Measurements from ENCODE around the gene CDC42BPA. TPM values are rescaled to one million over a fixed set of nuclear protein-coding genes. Genes with fewer than 3 reads are reported as not detected.

The CDC42BPA gene
- total RNA-seq, 1 donor = 113 TPM

DNA sequence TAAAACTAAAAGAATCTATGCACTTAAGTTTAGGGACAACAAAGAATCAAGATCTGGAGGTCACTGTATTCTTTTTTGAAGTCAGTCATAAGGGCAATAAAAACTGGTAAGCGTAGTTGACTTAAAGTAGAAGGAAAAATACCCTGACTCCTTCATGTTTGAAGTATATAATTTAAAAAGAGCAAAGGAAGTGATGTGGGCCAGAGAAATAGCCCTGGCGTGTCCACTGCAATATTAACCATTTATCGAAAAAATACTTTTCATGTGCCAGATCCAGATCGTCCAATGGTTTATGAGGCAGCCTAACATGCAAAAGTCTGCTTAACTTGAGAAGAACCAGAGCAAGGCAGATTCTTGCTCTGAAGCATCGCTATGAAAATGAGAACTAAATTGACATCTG, 216.2 kb downstream of the CDC42BPA start:
- H3K4me3 ChIP-seq (ENCODE audit: low read depth, low read length) = no peak overlapping the region
- DNase-seq (ENCODE audit: low read depth) = peak; percentile 2
- TF ChIP-seq, protein P1, sequence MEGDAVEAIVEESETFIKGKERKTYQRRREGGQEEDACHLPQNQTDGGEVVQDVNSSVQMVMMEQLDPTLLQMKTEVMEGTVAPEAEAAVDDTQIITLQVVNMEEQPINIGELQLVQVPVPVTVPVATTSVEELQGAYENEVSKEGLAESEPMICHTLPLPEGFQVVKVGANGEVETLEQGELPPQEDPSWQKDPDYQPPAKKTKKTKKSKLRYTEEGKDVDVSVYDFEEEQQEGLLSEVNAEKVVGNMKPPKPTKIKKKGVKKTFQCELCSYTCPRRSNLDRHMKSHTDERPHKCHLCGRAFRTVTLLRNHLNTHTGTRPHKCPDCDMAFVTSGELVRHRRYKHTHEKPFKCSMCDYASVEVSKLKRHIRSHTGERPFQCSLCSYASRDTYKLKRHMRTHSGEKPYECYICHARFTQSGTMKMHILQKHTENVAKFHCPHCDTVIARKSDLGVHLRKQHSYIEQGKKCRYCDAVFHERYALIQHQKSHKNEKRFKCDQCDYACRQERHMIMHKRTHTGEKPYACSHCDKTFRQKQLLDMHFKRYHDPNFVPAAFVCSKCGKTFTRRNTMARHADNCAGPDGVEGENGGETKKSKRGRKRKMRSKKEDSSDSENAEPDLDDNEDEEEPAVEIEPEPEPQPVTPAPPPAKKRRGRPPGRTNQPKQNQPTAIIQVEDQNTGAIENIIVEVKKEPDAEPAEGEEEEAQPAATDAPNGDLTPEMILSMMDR (IDR thresholded peaks at IDR 0.05; ENCODE audit: insufficient read depth, low read depth, low read length) = no peak

- no peak overlapping the region for H3K4me3 ChIP-seq (ENCODE audit: low read depth, low read length)
- no peak for DNase-seq (ENCODE audit: low read depth)
- TF ChIP-seq, protein P1 (IDR thresholded peaks at IDR 0.05; ENCODE audit: insufficient read depth, low read depth, low read length) = no peak
Observed at GRCh38 chr1:227094249-227094966, 223.9 kb downstream of the CDC42BPA start.

DNA sequence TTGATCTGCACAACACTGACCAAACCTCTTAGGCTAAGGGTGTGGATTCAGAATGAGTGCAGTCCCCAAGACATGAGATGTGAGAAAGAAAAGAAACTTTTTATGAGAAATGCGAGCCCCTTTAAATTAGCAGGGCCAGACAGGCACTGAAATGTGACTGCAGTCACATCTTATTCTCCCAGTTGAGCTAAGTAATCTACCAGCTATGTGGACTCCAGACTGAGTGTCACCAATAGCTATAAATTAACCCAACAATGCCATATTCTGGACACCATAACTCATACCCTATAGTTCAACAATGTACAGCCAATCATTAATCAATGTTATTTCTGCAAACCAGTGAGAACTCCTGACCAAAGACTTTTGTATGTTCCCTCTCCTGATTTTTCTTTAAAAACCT, 225.0 kb downstream of the CDC42BPA start:
- TF ChIP-seq, protein P1 (IDR thresholded peaks at IDR 0.05; ENCODE audit: insufficient read depth, low read depth, low read length) = no peak
- no peak overlapping the region for H3K4me3 ChIP-seq (ENCODE audit: low read depth, low read length)
- DNase-seq (ENCODE audit: low read depth) = no peak

DNA sequence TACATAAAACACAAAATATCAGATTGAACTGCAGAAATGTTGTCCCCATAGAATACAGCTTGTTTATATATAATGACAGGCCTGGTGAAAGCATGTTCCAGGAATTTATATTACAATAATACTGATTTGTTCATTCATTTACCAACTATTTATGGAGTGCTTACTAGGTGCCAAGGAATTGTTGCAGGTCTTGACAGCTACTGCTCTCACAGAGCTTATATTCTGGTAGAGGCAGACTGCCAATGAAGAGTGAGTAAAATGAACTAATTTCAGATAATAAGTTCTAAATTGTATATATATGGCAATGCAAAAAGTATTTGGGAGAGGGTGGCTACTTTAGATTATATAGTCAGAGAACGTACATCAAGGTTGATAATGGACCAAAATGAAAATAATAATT, 226.2 kb downstream of the CDC42BPA start:
- no peak overlapping the region for H3K4me3 ChIP-seq (ENCODE audit: low read depth, low read length)
- TF ChIP-seq, protein P1 (IDR thresholded peaks at IDR 0.05; ENCODE audit: insufficient read depth, low read depth, low read length) = no peak
- no peak for DNase-seq (ENCODE audit: low read depth)

GRCh38 chr1:227086636-227087035, 231.7 kb downstream of the CDC42BPA start:
- no peak for DNase-seq (ENCODE audit: low read depth)
- H3K4me3 ChIP-seq (ENCODE audit: low read depth, low read length) = no peak overlapping the region
- TF ChIP-seq, protein P1 (IDR thresholded peaks at IDR 0.05; ENCODE audit: insufficient read depth, low read depth, low read length) = no peak

- TF ChIP-seq, protein P1 (IDR thresholded peaks at IDR 0.05; ENCODE audit: insufficient read depth, low read depth, low read length) = no peak
- no peak for DNase-seq (ENCODE audit: low read depth)
- H3K4me3 ChIP-seq (ENCODE audit: low read depth, low read length) = no peak overlapping the region
Observed at GRCh38 chr1:227082999-227083746, 235.1 kb downstream of the CDC42BPA start.
